NCI-H82 treated with DMSO at 0.1 percent for 48 hours (cell line): ENCODE results near the gene SSNA1.

Experiments
- DNase-seq: peaks from one replicate; lab custom pipeline; 2025; ENCODE audit not compliant: unreplicated experiment; lab: John Stamatoyannopoulos, UW

SSNA1 gene

GRCh38 chr9:137199411-137200121 is 11.1 kb downstream of the SSNA1 start:
- no peak for DNase-seq

- DNase-seq = peak; percentile 96
Observed at GRCh38 chr9:137200311-137201204, 12.1 kb downstream of the SSNA1 start, which contains the start of gene TPRN. TPRN (minus strand) TSS chr9:137200741; CDS start chr9:137200711, 30 bp downstream.

DNA sequence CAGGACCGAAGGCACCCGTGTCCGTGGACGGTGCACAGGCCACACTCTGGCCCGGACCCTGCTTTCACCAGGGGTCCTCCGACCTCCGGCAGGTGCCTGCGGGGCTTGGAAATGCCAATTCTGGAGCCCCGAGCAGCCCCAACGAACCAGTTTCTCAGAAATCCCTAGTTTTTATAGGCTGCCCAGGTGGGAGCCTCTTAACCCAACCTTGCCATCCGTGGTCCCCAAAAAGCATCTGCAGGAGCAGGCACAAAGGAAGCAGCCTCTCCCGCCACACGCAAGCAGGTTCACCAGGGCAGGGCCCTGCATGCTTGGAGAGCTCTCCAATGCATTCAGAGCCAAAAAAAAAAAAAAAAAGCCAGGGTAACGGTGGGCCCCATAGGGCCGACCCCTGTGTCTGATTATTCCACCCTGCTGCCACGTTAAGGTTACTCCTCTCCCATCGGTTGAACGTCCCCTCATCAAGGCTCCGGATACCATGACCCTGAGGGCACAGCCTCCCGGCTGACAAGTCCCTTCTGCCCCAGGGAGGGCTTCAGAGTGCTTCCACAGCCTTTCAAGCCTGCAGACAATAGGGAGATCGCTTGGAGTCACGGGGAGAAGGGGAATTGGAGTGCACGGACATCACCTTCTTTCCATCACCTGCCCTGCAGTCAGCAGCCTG is 12.9 kb downstream of the SSNA1 start:
- no peak for DNase-seq

DNA sequence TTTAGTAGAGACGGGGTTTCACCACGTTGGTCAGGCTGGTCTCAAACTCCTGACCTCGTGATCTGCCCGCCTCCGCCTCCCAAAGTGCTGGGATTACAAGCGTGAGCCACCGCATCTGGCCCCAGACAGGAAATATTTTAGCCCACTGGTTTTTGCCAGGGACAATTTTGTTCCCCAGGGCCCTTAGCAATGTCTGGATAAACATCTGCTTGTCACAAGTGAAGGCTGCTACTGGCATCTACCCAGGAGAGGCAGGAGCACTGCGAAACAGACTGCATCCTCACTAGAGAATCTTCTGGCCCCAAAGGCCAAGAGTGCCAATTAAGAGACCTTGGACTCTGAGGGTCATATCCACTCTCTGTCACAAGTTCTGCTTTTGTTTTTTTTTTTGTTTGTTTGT is 14.5 kb downstream of the SSNA1 start:
- DNase-seq = no peak

GRCh38 chr9:137204731-137205125 is 16.3 kb downstream of the SSNA1 start:
- DNase-seq = no peak

GRCh38 chr9:137205126-137206069 is 16.9 kb downstream of the SSNA1 start, which contains the start of the genes NDOR1 and TMEM203:
NDOR1 (plus strand) TSS chr9:137205700; CDS start chr9:137205778, 78 bp downstream.
TMEM203 (minus strand) TSS chr9:137205648; CDS start chr9:137205414, 234 bp downstream.
- DNase-seq = peak; percentile 25

DNA sequence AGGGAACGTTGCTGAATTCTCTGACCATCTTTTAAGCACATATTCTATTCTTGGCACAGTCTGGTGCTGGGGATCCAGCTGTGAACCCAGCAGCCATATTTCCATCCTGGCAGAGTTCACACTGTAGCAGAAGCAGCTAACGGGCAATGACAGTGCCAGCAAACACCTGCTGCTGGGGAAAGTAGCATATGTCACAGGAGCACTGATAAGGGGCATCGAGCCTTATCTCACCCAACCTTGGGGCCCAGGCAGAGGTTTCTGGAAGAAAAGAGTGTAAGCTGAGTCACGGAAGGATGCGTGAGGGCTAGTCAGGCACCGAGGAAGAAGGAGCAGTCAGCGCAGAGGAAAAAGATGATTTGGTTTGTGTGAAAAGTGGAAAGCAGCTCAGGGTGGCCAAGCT is 18.1 kb downstream of the SSNA1 start:
- no peak for DNase-seq

DNA sequence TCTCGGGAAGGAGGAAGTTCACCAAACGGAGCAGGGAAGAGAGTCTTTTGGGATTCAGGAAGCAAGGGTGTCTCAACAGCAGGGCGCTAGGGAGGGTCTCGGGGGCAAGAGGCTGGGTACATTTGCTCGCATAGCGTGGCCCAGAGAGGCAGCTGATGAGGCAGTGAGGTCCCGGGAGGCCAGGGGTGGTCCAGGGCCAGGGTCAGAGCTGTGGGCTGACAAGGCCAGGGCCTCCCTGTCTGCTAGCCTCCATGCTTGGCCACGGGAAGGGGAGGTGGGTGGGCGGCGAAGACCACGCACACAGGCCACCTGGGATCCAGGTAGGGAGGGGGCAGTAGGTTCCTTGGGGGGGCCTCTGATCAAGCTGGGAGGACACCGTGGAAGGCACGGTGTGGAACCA is 23.1 kb downstream of the SSNA1 start:
- DNase-seq = no peak

DNA sequence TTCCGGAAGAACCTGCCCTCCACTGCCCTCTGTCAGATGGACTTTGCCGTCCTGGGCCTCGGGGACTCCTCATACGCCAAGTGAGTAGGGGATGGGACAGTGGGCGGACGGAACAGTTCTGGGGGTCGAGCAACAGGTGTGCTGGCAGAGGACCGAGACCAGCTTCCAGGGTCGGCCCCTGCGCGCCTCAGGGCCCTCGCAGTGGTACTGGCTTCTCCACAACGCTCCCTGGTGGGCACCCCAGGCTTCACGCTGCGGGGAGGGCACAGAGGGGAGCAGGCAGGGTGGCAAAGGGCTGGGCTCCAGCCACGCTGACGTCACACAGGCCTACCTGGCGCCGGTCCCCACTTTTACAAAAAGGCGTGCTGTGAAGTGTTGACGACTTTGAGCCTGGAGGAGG is 24.0 kb downstream of the SSNA1 start:
- DNase-seq = no peak

- no peak for DNase-seq
Observed at GRCh38 chr9:137213160-137214060, 24.9 kb downstream of the SSNA1 start.

- no peak for DNase-seq
Observed at GRCh38 chr9:137214620-137215019, 26.1 kb downstream of the SSNA1 start.

DNA sequence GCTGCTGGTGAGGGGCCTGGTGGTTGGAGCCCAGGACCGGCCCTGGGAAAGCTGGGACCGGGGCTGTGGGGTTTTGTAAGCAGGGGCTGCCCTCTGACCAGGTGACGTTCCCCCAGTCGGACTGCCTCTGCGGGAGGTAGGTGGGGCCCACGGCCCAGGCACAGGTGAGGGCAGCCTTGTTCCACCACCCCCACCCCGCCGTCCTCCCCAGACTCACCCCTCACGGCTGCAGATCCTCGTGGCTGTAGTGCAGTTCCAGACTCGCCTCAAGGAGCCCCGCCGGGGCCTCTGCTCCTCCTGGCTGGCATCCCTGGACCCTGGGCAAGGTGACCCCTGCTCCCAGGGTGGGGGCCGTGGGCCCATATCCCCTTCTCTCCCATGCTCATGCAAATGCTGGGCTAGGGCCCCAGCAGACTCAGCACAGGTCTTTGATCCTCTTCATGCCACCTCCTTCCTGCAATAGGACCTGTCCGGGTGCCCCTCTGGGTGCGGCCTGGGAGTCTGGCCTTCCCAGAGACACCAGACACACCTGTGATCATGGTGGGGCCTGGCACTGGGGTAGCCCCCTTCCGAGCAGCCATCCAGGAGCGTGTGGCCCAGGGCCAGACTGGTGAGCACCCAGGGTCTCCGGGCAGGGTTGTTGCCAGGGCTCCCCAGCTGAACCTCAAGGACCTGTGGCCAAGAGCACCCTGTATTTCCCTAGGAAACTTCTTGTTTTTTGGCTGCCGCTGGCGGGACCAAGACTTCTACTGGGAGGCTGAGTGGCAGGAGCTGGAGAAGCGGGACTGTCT is 26.9 kb downstream of the SSNA1 start:
- DNase-seq = no peak

- DNase-seq = no peak
Observed at GRCh38 chr9:137216188-137216965, 27.9 kb downstream of the SSNA1 start.

DNA sequence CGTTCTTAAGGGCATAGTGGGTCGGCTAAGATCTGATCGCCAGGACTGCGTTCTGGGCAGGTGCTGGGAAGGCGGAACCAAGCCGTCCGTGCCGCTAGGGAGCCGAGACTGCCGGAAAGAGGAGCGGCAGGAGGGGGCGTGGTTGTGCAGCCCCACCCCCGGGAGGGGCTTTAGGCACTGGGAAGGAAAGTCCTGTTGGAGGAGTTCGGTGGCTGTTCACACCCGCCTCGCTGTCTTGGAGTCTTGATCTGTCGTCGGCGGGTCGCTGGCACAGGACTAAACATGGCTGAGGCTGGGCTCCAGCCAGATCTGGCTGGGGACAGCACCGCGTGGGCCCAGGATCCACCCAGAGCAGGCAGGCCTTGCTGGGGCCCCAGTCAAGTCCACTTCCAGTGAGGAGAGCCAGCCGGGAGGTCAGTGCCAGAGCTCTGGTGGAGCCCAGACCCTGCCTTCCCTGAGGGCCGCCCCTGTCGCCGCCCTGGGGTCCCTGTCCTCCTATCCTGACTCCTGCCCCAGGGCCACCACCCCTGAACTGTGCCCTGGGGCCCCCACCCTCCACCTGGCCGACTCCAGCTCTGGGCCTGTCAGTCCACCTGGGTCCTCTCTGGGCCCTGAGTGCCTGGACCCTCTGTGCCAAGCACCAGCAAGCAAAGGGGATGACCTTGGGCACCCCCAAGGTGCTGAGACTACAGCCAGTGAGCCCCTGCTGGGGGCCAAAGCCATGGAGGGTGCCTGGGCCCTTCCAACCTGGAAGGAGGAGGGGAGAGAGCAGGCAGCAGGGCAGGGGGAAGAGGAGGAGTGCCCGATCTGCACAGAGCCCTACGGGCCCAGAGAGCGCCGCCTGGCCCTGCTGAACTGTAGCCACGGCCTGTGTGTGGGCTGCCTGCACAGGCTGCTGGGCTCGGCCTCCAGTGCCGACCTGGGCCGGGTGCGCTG is 29.1 kb downstream of the SSNA1 start:
- DNase-seq = no peak

GRCh38 chr9:137218212-137218753 is 29.8 kb downstream of the SSNA1 start:
- DNase-seq = no peak

DNA sequence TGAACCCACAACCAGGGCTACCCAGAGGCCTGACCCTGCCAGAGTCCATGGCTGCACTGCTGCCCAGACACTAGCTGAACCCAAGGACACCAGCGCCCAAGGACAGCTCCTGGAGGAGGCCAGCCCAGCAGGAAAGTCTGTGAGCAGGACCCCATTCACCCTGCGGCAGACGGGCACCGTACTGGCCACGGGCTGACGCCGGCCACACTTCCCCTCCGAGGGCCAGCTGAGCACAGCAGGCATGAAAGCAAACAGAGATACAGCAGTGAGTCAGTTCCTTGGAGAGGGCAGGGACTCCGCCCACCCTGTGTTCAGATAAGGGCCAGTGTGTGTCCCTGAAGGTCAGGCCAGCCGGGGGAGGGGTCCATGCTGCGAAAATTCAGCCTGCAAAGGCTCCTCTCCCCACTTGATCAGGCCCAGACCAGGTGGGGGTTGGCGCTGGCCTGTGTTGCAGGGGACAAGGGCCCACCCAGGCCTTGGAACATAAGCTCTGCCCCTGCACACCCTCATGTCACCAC is 30.3 kb downstream of the SSNA1 start:
- DNase-seq = no peak
